GM12864 (cell line): Measurements from ENCODE around the gene FHIP1A.
"Not testable (repeated sequence)": the region's sequence is repeated elsewhere in the genome, so short reads cannot be mapped to it uniquely, and the experiment has no call there.

Experiments
- DNase-seq: peaks from one replicate; pipeline ENCODE4 v3.0.0-alpha.2; 2011; ENCODE audit warnings: low read depth
- H3K4me3 ChIP-seq: 2 replicates; pipeline ENCODE4 v1.5.1; 2011; ENCODE audit warnings: mild to moderate bottlenecking, low read depth, low read length, control low read depth
- TF ChIP-seq, protein P1 (sequence below): IDR thresholded peaks from 2 replicates; pipeline ENCODE4 v1.5.1; 2011; ENCODE audit warnings: low read depth, mild to moderate bottlenecking, moderate library complexity, low read length, control low read depth, inconsistent platforms; ENCODE audit errors: missing control alignments

Gene FHIP1A

DNA sequence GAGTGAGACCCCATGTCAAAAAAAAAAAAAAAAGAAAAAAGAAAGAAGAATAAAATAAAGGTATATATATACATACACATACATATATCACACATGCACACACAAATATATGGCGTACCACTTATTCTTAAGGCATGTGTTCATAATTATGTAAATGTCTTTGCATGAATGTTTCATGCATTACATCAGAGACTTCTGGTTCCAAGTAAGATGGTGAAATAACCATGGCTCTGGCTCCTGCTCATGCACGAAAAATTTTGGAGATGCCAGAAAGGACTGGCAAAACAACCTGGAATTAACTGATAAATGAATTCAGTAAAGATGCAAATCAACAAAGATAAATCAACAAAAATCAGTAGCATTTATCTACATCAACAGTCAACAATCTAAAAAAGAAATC lies 19.7 kb upstream of the FHIP1A start:
- no peak overlapping the region for H3K4me3 ChIP-seq
- TF ChIP-seq, protein P1, sequence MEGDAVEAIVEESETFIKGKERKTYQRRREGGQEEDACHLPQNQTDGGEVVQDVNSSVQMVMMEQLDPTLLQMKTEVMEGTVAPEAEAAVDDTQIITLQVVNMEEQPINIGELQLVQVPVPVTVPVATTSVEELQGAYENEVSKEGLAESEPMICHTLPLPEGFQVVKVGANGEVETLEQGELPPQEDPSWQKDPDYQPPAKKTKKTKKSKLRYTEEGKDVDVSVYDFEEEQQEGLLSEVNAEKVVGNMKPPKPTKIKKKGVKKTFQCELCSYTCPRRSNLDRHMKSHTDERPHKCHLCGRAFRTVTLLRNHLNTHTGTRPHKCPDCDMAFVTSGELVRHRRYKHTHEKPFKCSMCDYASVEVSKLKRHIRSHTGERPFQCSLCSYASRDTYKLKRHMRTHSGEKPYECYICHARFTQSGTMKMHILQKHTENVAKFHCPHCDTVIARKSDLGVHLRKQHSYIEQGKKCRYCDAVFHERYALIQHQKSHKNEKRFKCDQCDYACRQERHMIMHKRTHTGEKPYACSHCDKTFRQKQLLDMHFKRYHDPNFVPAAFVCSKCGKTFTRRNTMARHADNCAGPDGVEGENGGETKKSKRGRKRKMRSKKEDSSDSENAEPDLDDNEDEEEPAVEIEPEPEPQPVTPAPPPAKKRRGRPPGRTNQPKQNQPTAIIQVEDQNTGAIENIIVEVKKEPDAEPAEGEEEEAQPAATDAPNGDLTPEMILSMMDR = no peak
- no peak for DNase-seq

DNA sequence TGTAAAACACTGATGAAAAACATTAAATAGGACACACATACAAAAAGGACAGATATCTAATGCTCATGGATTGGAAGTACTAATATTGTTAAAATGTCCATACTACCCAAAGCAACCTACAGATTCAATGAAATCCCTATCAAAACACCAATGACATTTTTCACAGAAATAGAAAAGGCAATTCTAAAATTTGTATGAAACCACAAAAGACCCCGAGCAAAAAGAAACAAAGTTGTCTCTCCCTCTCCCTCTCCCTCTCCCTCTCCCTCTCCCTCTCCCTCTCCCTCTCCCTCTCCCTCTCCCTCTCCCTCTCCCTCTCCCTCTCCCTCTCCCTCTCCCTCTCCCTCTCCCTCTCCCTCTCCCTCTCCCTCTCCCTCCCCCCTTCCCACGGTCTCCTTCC lies 19.2 kb upstream of the FHIP1A start:
- not testable (repeated sequence) for H3K4me3 ChIP-seq, DNase-seq

DNA sequence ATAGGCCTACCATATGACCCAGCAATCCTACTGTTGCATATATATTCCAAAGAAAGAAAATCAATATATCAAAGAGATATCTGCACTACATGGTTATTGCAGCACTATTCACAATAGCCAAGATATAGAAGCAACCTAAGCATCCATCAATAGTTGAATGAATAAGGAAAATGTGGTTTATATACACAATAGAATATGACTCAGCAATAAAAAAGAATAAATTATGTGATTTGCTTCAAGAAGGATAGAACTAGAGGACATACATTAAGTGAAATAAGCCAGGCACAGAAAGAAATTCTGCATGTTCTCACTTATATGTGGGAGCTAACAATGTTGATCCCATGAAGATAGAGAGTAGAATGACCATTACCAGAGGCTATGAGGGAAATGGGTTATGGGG lies 13.1 kb upstream of the FHIP1A start:
- H3K4me3 ChIP-seq = no peak overlapping the region
- TF ChIP-seq, protein P1 = no peak
- no peak for DNase-seq

DNA sequence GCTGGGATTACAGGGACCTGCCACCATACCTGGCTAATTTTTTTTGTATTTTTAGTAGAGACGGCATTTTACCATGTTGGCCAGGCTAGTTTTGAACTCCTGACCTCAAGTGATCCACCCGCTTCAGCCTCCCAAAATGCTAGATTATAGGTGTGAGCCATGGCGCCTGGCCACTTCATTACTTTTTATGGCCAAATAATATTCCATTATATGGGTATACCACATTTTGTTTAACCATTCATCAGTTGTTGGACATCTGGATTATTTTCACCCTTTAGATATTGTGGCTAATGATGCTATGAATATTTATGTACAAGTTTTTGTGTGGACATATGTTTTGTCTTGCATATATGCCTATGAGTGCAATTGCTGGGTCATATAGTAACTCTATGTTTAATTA lies 8.6 kb upstream of the FHIP1A start:
- TF ChIP-seq, protein P1 = no peak
- no peak for DNase-seq

DNA sequence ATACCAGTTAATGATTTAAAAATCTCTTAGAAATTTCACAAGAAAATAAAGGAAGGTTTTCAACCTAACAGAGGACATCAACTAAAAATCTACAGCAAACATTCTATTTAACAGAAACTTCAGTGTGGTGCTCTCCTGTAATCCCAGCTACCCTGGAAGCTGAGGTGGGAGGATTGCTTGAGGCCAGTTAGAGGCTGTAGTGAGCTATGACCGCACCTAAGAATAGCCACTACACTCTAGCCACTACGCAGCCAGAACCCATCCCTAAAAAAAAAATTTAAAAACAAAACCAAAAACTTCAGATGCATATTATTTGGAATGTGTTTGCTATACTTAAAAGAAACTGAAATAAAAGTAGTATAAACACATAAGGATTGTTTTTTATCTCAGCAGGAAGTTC lies 7.2 kb upstream of the FHIP1A start:
- DNase-seq = no peak
- no peak overlapping the region for H3K4me3 ChIP-seq
- TF ChIP-seq, protein P1 = no peak

More for the DNA sequence above, 8.6 kb upstream of the FHIP1A start:
- no peak overlapping the region for H3K4me3 ChIP-seq

DNA sequence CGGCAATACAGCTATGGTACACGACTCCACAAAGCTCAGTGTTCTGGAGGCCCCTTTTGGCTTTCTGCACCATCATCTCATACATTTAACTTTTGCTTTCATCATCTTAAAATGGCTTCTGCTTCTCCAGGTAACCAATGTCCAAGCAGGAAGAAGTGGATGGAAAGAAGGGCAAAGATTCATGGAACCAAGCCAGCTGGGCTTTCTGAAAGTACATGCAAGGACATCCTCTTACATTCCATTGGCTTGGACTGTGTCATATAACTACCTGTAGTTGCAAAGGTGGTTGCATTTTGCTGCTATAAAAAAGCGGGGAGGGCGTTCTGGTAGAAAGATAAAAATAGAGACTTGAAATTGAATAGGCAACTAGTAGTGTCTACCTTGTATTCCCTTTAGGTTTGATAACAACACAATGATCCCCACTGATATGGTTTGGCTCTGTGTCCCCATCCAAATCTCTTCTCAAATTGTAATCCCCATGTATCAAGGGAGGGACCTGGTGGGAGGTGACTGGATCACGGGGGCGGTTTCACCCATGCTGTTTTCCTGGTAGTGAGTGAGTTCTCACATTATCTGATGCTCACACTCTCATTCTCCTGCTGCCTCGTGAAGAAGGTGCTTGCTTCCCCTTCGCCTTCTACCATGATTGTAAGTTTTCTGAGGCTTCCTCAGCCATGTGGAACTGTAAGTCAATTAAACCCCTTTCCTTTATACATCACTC lies 6.7 kb upstream of the FHIP1A start:
- DNase-seq = no peak
- H3K4me3 ChIP-seq = no peak overlapping the region
- TF ChIP-seq, protein P1 = no peak

DNA sequence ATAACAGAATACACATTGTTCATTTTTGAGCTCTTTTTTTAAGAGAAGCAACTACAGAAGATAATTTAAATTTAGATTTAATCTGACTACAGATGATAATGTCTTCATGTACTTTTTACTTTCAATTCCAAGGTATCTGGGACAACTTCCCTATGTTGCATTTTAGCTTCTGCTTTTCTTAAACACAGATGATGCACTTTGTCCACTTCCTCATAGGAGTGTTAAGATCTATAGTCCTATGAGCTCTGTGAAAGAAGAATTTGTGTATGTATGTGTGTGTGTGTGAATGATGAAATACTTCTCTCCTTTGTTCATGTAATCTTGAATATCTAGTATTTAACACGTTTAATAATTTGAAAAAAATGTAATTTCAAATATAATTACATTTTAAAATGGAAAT lies 5.3 kb upstream of the FHIP1A start:
- no peak overlapping the region for H3K4me3 ChIP-seq
- TF ChIP-seq, protein P1 = no peak
- DNase-seq = no peak

DNA sequence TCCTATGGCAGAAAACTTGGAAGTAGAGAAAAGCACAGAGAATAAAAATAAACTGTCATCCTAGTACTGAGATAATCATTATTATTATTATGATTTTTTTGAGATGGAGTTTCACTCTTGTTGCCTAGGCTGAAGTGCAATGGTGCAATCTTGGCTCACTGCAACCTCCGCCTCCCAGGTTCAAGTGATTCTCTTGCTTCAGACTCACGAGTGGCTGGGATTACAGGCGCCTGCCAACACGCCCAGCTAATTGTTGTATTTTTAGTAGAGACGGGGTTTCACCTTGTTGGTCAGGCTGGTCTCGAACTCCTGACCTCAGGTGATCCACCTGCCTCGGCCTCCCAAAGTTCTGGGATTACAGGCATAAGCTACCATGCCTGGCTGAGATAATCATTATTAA lies 4.2 kb upstream of the FHIP1A start:
- not testable (repeated sequence) for H3K4me3 ChIP-seq, DNase-seq
